Pancreas (tissue), 10 donors: Measurements from ENCODE around the gene FGF5. TPM values are rescaled to one million over a fixed set of nuclear protein-coding genes. Genes with fewer than 3 reads are reported as not detected.
"Not testable (repeated sequence)": the region's sequence is repeated elsewhere in the genome, so short reads cannot be mapped to it uniquely, and the experiment has no call there.

Experiments
- ATAC-seq, 4 donors: fragments of 200-7000 bp; cut with Tn5 transposase; one replicate each; pipeline versions ENCODE4 v1.8.0 to v1.9.1; 2020; ENCODE audit warnings: mild to moderate bottlenecking in 4 of 4, moderate library complexity in 4 of 4
- DNase-seq, 6 donors: peaks; one replicate each; pipeline ENCODE4 v3.0.0-alpha.2; 2020
- FAIRE-seq: peaks from 2 replicates; lab custom pipeline; 2012; peaks lifted over from hg19 to GRCh38; lab: Jason Lieb, UNC
- H3K27ac ChIP-seq, 4 donors: fragments of 200-600 bp; sonication (generic); 1 replicate in 3 of 4; 2 replicates in 1 of 4; pipeline versions ENCODE4 v1.5.0 to v1.8.0; 2020
- H3K27me3 ChIP-seq, 4 donors: fragments of 200-600 bp; one replicate each; pipeline ENCODE4 v1.8.0; 2021
- H3K36me3 ChIP-seq, 3 donors: fragments of 200-600 bp; sonication (generic) in 1 of 3; one replicate each; pipeline versions ENCODE4 v1.5.0 to v1.8.0; 2020 to 2021
- H3K4me1 ChIP-seq, 3 donors: fragments of 200-600 bp; one replicate each; pipeline ENCODE4 v1.8.0; 2021
- H3K4me3 ChIP-seq, 4 donors: fragments of 200-600 bp; sonication (generic) in 2 of 4; one replicate each; pipeline versions ENCODE4 v1.5.0 to v1.8.0; 2020 to 2021
- H3K9me3 ChIP-seq, 4 donors: fragments of 200-600 bp; one replicate each; pipeline ENCODE4 v1.8.0; 2021
- WGBS, 2 donors: extraction: QIAGEN DNeasy Blood & Tissue Kit; methylation state at CpG; one replicate each; pipeline ENCODE4 v1.1.7; 2013; 5-methylcytosine and 5-hydroxymethylcytosine counted together
- intact Hi-C, 3 donors: fragments of 100-400 bp; cut with DNase I; formaldehyde crosslinking; loops; one replicate each; pipeline versions ENCODE4 v1.11.1 to v1.14.2; 2022
- polyA plus RNA-seq, 2 donors: library from polyadenylated mRNA; stranded (reverse); fragments of 200-250 nt; gene quantifications; one replicate each; pipeline ENCODE4 v1.2.3, GENCODE V29; 2013
- total RNA-seq, 6 donors: library from RNA; stranded (reverse); fragmentation: NEBNext Ultra II Directional in 4 of 6; extraction: Animal tissue kit (Norgen Biotek cat#: 25700) in 4 of 6; gene quantifications; one replicate each; pipeline versions ENCODE4 v1.2.1 to v1.2.4, GENCODE V29; 2021 to 2023
- TF ChIP-seq, protein P1 (sequence below), 4 donors: fragments of 200-600 bp; sonication (generic) in 3 of 4; IDR thresholded peaks; one replicate each; pipeline versions ENCODE4 v1.5.0 to v1.8.0; 2021; ENCODE audit warnings: antibody characterized with exemption in 4 of 4
- donor health status: healthy with polysubstance abuse.
- donor health status: DM: no; HTN: no; CAD: no; lungs with moderate emphysema.
- donor health status: DM: no; HTN: no; CAD: no.
- donor health status: control.
- donor health status: control.
- donor health status: Bipolar disorder and iron deficiency.
- donor health status: DM: yes; HTN: yes; CAD: no.
- donor health status: DM: no; HTN: no; CAD: no.
- donor health status: DM: no; HTN: no; CAD: no.
- donor health status: DM: yes; HTN: yes; CAD: no.

Gene FGF5
- total and polyA plus RNA-seq, 8 donors = not detected

- intact Hi-C loops = no loop called here
- Histone ChIP-seq H3K4me1 (no peaks in the 10 kb centered on the region), H3K4me3 (no peak overlapping the region), H3K27me3 (peaks cover 0 to 13% (median 0%) of the 10 kb centered on the region in 4 donors), H3K9me3 (no peaks in the 10 kb centered on the region), H3K27ac (no peak overlapping the region), H3K36me3 (no peaks in the 10 kb centered on the region)
- ATAC-seq = no peak
- FAIRE-seq = no peak
- WGBS, 2 donors = 68 to 74% methylated on average over 3 of the region's 3 CpGs
- DNase-seq = no peak
- TF ChIP-seq, protein P1, sequence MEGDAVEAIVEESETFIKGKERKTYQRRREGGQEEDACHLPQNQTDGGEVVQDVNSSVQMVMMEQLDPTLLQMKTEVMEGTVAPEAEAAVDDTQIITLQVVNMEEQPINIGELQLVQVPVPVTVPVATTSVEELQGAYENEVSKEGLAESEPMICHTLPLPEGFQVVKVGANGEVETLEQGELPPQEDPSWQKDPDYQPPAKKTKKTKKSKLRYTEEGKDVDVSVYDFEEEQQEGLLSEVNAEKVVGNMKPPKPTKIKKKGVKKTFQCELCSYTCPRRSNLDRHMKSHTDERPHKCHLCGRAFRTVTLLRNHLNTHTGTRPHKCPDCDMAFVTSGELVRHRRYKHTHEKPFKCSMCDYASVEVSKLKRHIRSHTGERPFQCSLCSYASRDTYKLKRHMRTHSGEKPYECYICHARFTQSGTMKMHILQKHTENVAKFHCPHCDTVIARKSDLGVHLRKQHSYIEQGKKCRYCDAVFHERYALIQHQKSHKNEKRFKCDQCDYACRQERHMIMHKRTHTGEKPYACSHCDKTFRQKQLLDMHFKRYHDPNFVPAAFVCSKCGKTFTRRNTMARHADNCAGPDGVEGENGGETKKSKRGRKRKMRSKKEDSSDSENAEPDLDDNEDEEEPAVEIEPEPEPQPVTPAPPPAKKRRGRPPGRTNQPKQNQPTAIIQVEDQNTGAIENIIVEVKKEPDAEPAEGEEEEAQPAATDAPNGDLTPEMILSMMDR (IDR thresholded peaks at IDR 0.05) = no peak
These were observed 26.8 kb upstream of the FGF5 start for GRCh38 chr4:80239480-80240150.

- Histone ChIP-seq H3K27ac (no peak overlapping the region), H3K27me3 (peaks cover 0 to 16% (median 0%) of the 10 kb centered on the region in 4 donors), H3K36me3 (no peaks in the 10 kb centered on the region), H3K9me3 (no peaks in the 10 kb centered on the region), H3K4me1 (no peaks in the 10 kb centered on the region), H3K4me3 (no peak overlapping the region)
- FAIRE-seq (no peak), ATAC-seq (no peak), DNase-seq (no peak)
- TF ChIP-seq, protein P1 (IDR thresholded peaks at IDR 0.05) = no peak
- intact Hi-C loops = no loop called here
These were observed 25.5 kb upstream of the FGF5 start for GRCh38 chr4:80240976-80241375.

DNA sequence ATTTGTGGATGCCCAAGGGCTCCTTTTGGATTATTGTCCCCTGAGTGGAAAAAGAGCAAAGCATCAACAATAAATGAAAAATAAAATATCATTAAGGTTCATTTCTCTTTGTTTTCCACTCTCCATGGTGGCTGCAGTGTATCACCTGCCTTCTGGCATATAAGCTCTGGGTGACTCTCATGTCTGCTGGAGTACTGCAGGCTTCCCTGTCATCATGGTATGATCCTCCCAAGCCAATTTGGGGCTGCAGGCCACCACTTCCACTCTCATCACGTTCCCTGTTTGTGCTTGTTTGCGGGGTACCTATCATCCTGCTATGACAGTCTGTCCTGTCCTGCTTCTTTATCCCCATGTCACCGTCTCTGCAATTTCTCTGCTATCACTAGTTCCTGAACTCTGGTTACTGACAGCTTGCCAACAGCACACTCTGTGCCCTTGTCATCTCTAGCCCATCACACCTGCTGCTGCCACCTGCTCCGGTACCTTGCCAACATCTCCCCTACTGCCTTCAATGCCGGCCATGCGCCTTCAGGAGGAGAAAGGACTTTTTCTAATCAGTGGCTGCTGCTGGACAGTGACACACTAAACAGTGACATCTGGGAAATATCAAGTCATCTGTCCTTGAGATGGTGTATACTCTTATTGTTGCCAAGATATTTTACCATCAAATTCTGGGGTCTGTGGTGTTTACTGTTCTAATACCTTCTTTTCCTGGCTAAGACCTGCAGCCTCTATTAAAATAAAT lies 23.0 kb upstream of the FGF5 start:
- Histone ChIP-seq H3K9me3 (no peaks in the 10 kb centered on the region), H3K27me3 (peaks cover 0 to 7% (median 0%) of the 10 kb centered on the region in 4 donors), H3K36me3 (no peaks in the 10 kb centered on the region), H3K4me3 (no peak overlapping the region), H3K27ac (no peak overlapping the region), H3K4me1 (no peaks in the 10 kb centered on the region)
- WGBS, 2 donors = 30 to 56% methylated on average over 6 of the region's 6 CpGs
- DNase-seq = no peak
- no peak for FAIRE-seq
- ATAC-seq = no peak
- TF ChIP-seq, protein P1 (IDR thresholded peaks at IDR 0.05) = no peak
- intact Hi-C loops = no loop called here

DNA sequence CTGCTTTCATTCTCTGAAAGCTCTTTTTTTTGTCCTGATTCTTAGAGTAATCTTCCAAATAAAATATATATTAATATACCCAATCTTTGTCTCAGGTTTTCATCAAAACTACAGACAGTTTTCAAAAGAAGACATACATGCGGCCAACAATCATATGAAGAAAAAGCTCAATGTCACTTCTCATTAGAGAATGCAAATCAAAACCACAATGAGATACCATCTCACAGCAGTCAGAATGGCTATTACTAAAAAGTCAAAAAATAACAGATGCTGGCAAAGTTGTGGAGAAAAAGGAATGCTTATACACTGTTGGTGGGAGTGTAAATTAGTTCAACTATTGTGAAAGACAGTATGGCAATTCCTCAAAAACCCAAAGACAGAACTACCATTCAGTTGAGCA lies 19.0 kb upstream of the FGF5 start:
- H3K27ac ChIP-seq, DNase-seq, ATAC-seq, H3K36me3 ChIP-seq, H3K4me3 ChIP-seq, FAIRE-seq, H3K4me1 ChIP-seq, intact Hi-C loops, H3K9me3 ChIP-seq: not testable (repeated sequence)
- peaks cover 0 to 13% (median 0%) of the 10 kb centered on the region in 4 donors for H3K27me3 ChIP-seq
- 69 to 83% methylated on average over 1 of the region's 1 CpG for WGBS, 2 donors

DNA sequence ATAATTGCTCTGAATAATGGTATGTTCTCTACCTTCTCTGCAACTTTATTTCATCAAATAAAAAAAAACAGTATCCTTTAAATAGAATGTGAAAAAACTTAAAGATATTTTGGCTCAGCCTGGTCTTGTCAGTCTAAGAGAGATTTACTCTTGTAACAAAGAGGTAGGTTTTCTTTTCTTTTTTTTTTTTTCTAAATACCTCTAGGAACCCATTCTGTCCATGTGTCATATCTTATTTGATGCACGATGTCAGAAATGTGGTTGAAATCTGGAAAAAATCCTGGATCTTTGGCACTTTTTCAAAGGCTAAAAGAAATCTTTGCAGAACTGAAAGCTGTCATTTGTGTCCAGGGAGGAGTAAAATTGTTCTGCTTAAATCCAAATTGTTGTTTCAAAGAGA lies 17.3 kb upstream of the FGF5 start:
- Histone ChIP-seq H3K4me1 (no peaks in the 10 kb centered on the region), H3K27ac (no peak overlapping the region), H3K27me3 (peaks cover 0 to 13% (median 0%) of the 10 kb centered on the region in 4 donors), H3K36me3 (no peaks in the 10 kb centered on the region), H3K4me3 (no peak overlapping the region), H3K9me3 (no peaks in the 10 kb centered on the region)
- intact Hi-C loops = no loop called here
- TF ChIP-seq, protein P1 (IDR thresholded peaks at IDR 0.05) = no peak
- no peak for DNase-seq
- 44 to 65% methylated on average over 1 of the region's 1 CpG for WGBS, 2 donors
- no peak for FAIRE-seq
- no peak for ATAC-seq
